D721Med (cell line): ENCODE data around the gene HIRA.

ENCODE experiments used
- DNase-seq: peaks from one replicate; pipeline ENCODE4 v3.0.0; 2011; ENCODE audit warnings: low spot score; ENCODE audit not compliant: insufficient read length
- FAIRE-seq: peaks from 2 replicates; lab custom pipeline; 2011; peaks lifted over from hg19 to GRCh38; lab: Jason Lieb, UNC
- CTCF ChIP-seq: IDR thresholded peaks from 2 replicates; pipeline ENCODE4 v1.5.1; 2012; ENCODE audit warnings: mild to moderate bottlenecking, control low read depth; ENCODE audit not compliant: insufficient read depth; ENCODE audit errors: missing control alignments

Gene HIRA

GRCh38 chr22:19412923-19413322 lies 18.6 kb downstream of the HIRA start:
- no peak for TF ChIP-seq CTCF
- FAIRE-seq: no peak
- DNase-seq: no peak

DNA sequence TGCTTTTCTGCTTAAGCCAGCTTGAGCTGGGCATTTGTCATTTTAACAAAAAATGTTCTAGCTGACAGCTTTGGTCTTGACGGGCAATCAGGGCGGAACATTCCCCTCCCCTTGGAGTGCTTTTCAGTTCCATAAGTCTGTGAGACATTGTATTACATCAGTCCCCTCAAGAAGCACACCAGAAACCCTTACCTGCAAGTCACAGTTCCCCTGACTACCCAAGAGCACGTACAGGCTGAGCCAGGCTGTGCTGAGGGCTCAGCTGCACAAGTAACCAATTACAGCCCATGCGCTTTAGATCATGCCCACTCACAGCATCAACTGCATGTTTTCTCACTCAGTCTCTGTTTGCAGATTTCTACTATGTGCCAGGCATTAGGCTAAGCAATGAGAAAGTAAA lies 19.1 kb downstream of the HIRA start:
- TF ChIP-seq CTCF: no peak
- DNase-seq (no peak), FAIRE-seq (no peak)

- TF ChIP-seq CTCF: no peak
- FAIRE-seq: no peak
Observed at GRCh38 chr22:19411690-19412045, 19.9 kb downstream of the HIRA start.

DNA sequence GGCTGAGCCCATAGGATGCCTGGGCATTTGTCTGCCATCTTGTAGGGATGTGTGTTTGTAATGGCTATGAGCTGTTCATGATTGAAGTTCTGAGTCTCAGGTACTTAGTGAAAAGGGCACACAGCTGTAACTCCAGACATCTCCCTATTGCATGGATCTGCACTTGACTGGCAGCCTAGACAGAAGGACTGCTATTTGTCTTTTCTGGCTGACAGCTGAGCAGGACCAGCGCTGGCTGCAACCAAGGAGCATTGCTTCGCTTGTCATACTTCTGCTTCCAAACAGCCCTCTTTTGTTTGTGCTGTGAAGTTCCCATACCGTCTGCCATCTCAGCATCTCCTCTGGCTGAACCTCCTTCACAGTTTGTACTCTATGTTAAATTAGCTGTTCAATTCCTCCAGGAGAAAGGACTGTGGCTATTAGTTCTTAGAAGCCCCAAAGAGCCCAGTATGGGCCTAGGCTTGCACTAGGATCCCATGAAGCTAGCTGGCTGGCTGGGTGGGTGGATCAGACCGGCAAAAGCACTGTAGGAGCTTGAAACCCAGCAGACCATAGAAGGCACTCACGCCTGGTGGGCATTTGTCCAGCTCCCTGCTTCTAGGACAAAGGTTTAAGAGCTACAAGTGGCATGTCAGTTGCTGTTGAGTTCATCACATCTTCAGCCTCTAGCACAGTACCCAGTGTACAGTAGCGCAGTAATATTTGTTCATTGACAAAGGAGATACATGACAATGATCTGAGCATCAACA lies 20.4 kb downstream of the HIRA start:
- no peak for TF ChIP-seq CTCF
- DNase-seq: no peak
- FAIRE-seq: no peak

More at GRCh38 chr22:19411690-19412045, 19.9 kb downstream of the HIRA start:
- DNase-seq: no peak

DNA sequence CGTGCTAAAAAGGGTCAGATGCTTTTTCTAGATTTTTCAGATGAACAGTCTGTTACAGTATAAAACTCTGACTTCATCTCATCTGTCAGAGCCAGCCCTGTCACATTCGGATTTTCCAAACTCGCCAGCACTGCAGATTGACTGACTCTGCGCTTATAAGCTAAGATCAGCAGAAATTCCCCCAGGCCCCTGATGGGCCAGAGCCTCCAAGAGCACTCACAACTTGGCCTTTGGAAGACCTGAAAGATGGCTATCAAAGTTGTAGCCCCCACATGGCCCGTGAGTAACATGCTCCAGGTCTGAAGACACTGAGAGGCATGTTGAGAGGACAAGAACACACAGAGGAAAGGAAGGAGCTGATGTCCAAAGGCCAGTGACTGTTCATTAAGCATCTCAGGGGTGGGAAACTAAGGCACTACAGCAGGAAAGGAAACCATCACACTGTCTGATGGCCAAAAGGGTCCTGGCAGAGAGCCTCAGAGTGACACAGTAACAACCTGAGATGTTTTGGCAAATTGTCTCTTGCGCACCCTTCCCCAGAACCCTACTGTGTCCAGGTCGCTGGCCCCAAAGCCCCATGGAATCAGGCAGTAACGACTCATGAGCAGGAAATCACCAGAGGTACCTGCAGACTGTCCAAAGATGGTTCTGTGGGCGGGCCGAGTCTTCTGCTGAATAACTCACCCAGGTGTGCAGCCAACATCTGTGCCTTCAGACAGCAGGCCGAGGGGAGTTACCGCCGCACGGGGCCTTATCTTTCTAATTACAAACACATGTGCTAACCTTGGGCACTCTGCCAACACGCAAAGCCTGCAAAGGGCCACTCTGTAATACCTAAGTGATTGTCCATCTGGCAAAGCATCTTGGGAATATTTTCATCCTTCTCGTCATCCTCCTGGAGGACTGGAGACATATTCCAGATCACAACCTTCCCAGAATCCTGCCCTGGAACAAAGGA lies 23.6 kb downstream of the HIRA start:
- FAIRE-seq (no peak), DNase-seq (no peak)
- TF ChIP-seq CTCF: no peak

GRCh38 chr22:19406846-19407245 lies 24.7 kb downstream of the HIRA start:
- DNase-seq (no peak), FAIRE-seq (no peak)
- no peak for TF ChIP-seq CTCF
